ENCODE measurements around the gene HINT3. TPM values are rescaled to one million over a fixed set of nuclear protein-coding genes. Genes with fewer than 3 reads are reported as not detected.

Gene HINT3
- total and polyA plus RNA-seq, 2 donors (not counting 3 experiments of a cell fraction or from before 2014, with no cell fraction given) = 1.8 to 8.4 TPM

- CTCF ChIA-PET = interaction anchor here (0.8 to 3.1 kb wide), 9 partner anchors 12 to 128 kb away, joined by 3 to 23 read pairs (median 5); partner anchors contain the start of genes HINT3 and NCOA7
- no peak overlapping the region for H2AFZ ChIP-seq (ENCODE audit: low read depth, low read length)
- H3K9me3 ChIP-seq (replicated peaks; ENCODE audit: control insufficient read depth, insufficient read depth, low read length) = no peaks in the 10 kb centered on the region
- DNase-seq (ENCODE audit: low read depth, low spot score) = no peak
- no TSS peak for BruUV-seq (replicated peaks)
- H3K9ac ChIP-seq (replicated peaks; ENCODE audit: extremely low read depth, insufficient read depth, low read length) = no peak overlapping the region
- FAIRE-seq = no peak
- POLR2A ChIA-PET = no interaction called here
- no peaks in the 10 kb centered on the region for H3K9me1 ChIP-seq (replicated peaks; ENCODE audit: control insufficient read depth, extremely low read depth, insufficient read depth, low read length)
- H3K4me2 ChIP-seq (ENCODE audit: insufficient read depth, low read length) = no peak overlapping the region
- H3K4me1 ChIP-seq (ENCODE audit: control insufficient read depth, extremely low read depth, insufficient read depth, low read length) = peaks cover 25% of the 10 kb centered on the region
- no peaks in the 10 kb centered on the region for H3K79me2 ChIP-seq (ENCODE audit: control insufficient read depth, insufficient read depth, low read length)
- H3K4me3 ChIP-seq (replicated peaks in 1 of 3; ENCODE audit: insufficient read depth in 1 of 3, low read depth in 1 of 3, low read length in 3 of 3) = no peak overlapping the region
- no peaks in the 10 kb centered on the region for H4K20me1 ChIP-seq (replicated peaks; ENCODE audit: control insufficient read depth, extremely low read depth, insufficient read depth, low read length)
- no peaks in the 10 kb centered on the region for H3K27me3 ChIP-seq (ENCODE audit: control insufficient read depth in 2 of 2, insufficient read depth in 2 of 2, low read length in 2 of 2)
- TF ChIP-seq GATA2 (IDR thresholded peaks at IDR 0.05; ENCODE audit: insufficient read depth, insufficient read length, low read depth, low read length) = no peak
- no peak for TF ChIP-seq POLR2A (IDR thresholded peaks at IDR 0.05; ENCODE audit: low read depth, low read length)
- TF ChIP-seq JUN (IDR thresholded peaks at IDR 0.05; ENCODE audit: borderline replicate concordance, insufficient read depth, insufficient read length, low read depth) = no peak
- no peak for TF ChIP-seq MYC (IDR thresholded peaks at IDR 0.05; ENCODE audit: low read depth, low read length)
- TF ChIP-seq POLR2AphosphoS5 (IDR thresholded peaks at IDR 0.05; ENCODE audit: insufficient read depth, low read depth, low read length) = no peak
- no peak for TF ChIP-seq EZH2 (IDR thresholded peaks at IDR 0.05; ENCODE audit: borderline replicate concordance, low read depth, low read length, severe bottlenecking)
- TF ChIP-seq CTCF (IDR thresholded peaks at IDR 0.05; ENCODE audit: extremely low read depth in 1 of 2, insufficient read depth in 1 of 2, low read depth in 1 of 2, low read length in 2 of 2) = no peak
- TF ChIP-seq FOS (IDR thresholded peaks at IDR 0.05; ENCODE audit: borderline replicate concordance, insufficient read depth, low read length) = no peak
- TF ChIP-seq MAX (IDR thresholded peaks at IDR 0.05; ENCODE audit: insufficient read depth, insufficient read length) = no peak
- peaks cover 20 to 22% of the 10 kb centered on the region in 2 experiments for H3K36me3 ChIP-seq (ENCODE audit: control insufficient read depth in 2 of 2, extremely low read depth in 1 of 2, insufficient read depth in 2 of 2, low read length in 2 of 2)
- peak overlapping the region; percentile 19 for H3K27ac ChIP-seq (ENCODE audit: insufficient read depth, low read depth, low read length)
- intact Hi-C loops (cut with micrococcal nuclease) (no loop called here), dilution Hi-C loops (cut with MboI; ENCODE audit: extremely low pct_ligation_motif_present, low sequenced_read_pairs) (no loop called here)
Observed at GRCh38 chr6:125918230-125918629, 38.3 kb upstream of the HINT3 start.

Data from endothelial cell of umbilical vein (primary cell).